ENCODE results near the gene WDR70. TPM values are rescaled to one million over a fixed set of nuclear protein-coding genes. Genes with fewer than 3 reads are reported as not detected.

The WDR70 gene
- total RNA-seq, 1 experiment from 2014 or later, result 55.2 TPM

DNA sequence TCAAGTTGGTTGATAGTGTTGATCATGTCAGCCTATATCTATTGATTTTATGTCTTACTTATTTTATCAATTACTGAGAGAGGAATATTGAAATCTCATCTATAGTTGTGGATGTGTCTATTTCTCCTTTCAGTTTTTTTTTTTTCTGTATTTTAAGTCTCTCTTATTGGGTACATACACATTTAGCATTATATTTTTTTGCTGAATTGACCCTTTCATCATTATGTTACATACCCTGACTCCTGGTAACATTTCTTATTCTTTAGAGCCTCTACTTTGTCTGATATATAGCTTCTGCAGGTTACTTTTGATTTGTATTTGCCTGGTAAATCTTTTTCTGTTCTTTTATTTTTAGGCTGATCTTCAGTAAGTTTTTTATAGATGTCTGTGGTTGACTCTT, 281.2 kb downstream of the WDR70 start:
- TF ChIP-seq EZH2 (IDR thresholded peaks at IDR 0.05; ENCODE audit: borderline replicate concordance, low read depth, low read length, poor library complexity, severe bottlenecking), result no peak
- Histone ChIP-seq H3K36me3 (ENCODE audit: insufficient read depth, low read length, poor library complexity, severe bottlenecking) (no peaks in the 10 kb centered on the region), H3K4me1 (ENCODE audit: insufficient read depth, low read length, poor library complexity, severe bottlenecking) (peaks cover 41% of the 10 kb centered on the region), H3K4me3 (ENCODE audit: low read depth, low read length, poor library complexity, severe bottlenecking) (no peak overlapping the region), H3K27me3 (replicated peaks; ENCODE audit: insufficient read depth, low read depth, low read length, poor library complexity) (no peaks in the 10 kb centered on the region), H3K9me3 (ENCODE audit: low read depth, low read length, poor library complexity, severe bottlenecking) (no peaks in the 10 kb centered on the region), H3K27ac (ENCODE audit: low read depth, low read length, poor library complexity, severe bottlenecking) (no peak overlapping the region)
- no TSS peak for BruUV-seq (replicated peaks)
- DNase-seq (ENCODE audit: low spot score), result no peak
- intact Hi-C loops (cut with micrococcal nuclease; ENCODE audit: unreplicated experiment), result loop anchor here (10.0 kb wide), 3 partner anchors 56 to 534 kb away; no protein-coding TSS in a partner anchor
- ChIA-PET POLR2A (ENCODE audit: low non-redundant PET) (no interaction called here), CTCF (no interaction called here)

- H3K27ac ChIP-seq (ENCODE audit: low read depth, low read length, poor library complexity, severe bottlenecking), result peak overlapping the region; percentile 88
- intact Hi-C loops (cut with micrococcal nuclease; ENCODE audit: unreplicated experiment), result loop anchor here (10.0 kb wide), 3 partner anchors 57 to 533 kb away; no protein-coding TSS in a partner anchor
- no TSS peak for BruUV-seq (replicated peaks)
- H3K4me1 ChIP-seq (ENCODE audit: insufficient read depth, low read length, poor library complexity, severe bottlenecking), result peaks cover 41% of the 10 kb centered on the region
- ChIA-PET CTCF (no interaction called here), POLR2A (ENCODE audit: low non-redundant PET) (no interaction called here)
- H3K27me3 ChIP-seq (replicated peaks; ENCODE audit: insufficient read depth, low read depth, low read length, poor library complexity), result no peaks in the 10 kb centered on the region
- DNase-seq (ENCODE audit: low spot score), result no peak
- H3K9me3 ChIP-seq (ENCODE audit: low read depth, low read length, poor library complexity, severe bottlenecking), result no peaks in the 10 kb centered on the region
- no peak overlapping the region for H3K4me3 ChIP-seq (ENCODE audit: low read depth, low read length, poor library complexity, severe bottlenecking)
- H3K36me3 ChIP-seq (ENCODE audit: insufficient read depth, low read length, poor library complexity, severe bottlenecking), result no peaks in the 10 kb centered on the region
- TF ChIP-seq CTCF (conservative IDR thresholded peaks at IDR 0.05; ENCODE audit: low read depth, low read length) (no peak), EZH2 (IDR thresholded peaks at IDR 0.05; ENCODE audit: borderline replicate concordance, low read depth, low read length, poor library complexity, severe bottlenecking) (no peak)
Observed at GRCh38 chr5:37661227-37661920, 282.3 kb downstream of the WDR70 start.

DNA sequence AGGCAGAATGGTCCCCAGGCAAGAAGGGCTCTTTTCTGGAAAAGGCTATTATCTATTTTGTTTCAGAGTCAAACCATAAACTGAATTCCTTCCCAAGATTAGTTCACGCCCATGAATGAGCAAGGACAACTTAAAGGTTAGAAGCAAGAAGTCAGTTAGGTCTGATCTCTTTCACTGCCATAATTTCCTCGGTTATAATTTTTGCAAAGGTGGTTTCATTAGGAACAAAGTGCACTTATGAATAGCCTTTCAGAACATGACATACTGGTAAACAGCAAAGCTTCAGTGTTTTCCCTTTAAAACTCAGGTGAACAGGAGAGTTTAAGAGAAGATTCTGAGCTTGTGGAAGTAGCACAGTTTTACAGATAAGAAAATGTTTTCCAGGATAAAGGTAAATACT, 282.8 kb downstream of the WDR70 start:
- ChIA-PET CTCF (no interaction called here), POLR2A (ENCODE audit: low non-redundant PET) (no interaction called here)
- BruUV-seq (replicated peaks), result no TSS peak
- no peaks in the 10 kb centered on the region for H3K27me3 ChIP-seq (replicated peaks; ENCODE audit: insufficient read depth, low read depth, low read length, poor library complexity)
- H3K4me1 ChIP-seq (ENCODE audit: insufficient read depth, low read length, poor library complexity, severe bottlenecking), result peaks cover 41% of the 10 kb centered on the region
- H3K36me3 ChIP-seq (ENCODE audit: insufficient read depth, low read length, poor library complexity, severe bottlenecking), result no peaks in the 10 kb centered on the region
- TF ChIP-seq CTCF (conservative IDR thresholded peaks at IDR 0.05; ENCODE audit: low read depth, low read length) (no peak), EZH2 (IDR thresholded peaks at IDR 0.05; ENCODE audit: borderline replicate concordance, low read depth, low read length, poor library complexity, severe bottlenecking) (no peak)
- intact Hi-C loops (cut with micrococcal nuclease; ENCODE audit: unreplicated experiment), result loop anchor here (10.0 kb wide), 3 partner anchors 57 to 533 kb away; no protein-coding TSS in a partner anchor
- DNase-seq (ENCODE audit: low spot score), result no peak
- H3K27ac ChIP-seq (ENCODE audit: low read depth, low read length, poor library complexity, severe bottlenecking), result peak overlapping the region; percentile 88
- no peak overlapping the region for H3K4me3 ChIP-seq (ENCODE audit: low read depth, low read length, poor library complexity, severe bottlenecking)
- no peaks in the 10 kb centered on the region for H3K9me3 ChIP-seq (ENCODE audit: low read depth, low read length, poor library complexity, severe bottlenecking)

DNA sequence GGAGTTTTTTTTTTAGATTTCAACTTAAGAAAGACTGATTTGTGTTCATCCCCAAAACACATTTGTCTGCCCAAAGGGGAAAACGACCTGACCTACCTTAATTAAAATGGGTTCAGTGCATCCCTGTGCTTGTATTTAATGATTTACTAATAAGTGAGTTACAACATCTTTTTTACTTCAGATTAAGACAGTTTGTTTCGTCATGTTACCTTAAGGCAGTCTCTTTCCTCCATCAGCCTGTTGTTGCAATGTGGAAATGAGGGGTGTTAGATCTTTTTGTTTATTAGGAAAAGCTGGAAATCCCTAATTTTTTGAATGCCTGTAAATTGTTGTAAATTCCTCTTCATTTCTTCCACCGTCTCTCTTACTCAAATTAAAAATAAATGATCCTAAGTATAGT, 283.2 kb downstream of the WDR70 start:
- Histone ChIP-seq H3K9me3 (ENCODE audit: low read depth, low read length, poor library complexity, severe bottlenecking) (no peaks in the 10 kb centered on the region), H3K27ac (ENCODE audit: low read depth, low read length, poor library complexity, severe bottlenecking) (peak overlapping the region; percentile 88), H3K4me1 (ENCODE audit: insufficient read depth, low read length, poor library complexity, severe bottlenecking) (peaks cover 44% of the 10 kb centered on the region), H3K27me3 (replicated peaks; ENCODE audit: insufficient read depth, low read depth, low read length, poor library complexity) (no peaks in the 10 kb centered on the region), H3K36me3 (ENCODE audit: insufficient read depth, low read length, poor library complexity, severe bottlenecking) (no peaks in the 10 kb centered on the region), H3K4me3 (ENCODE audit: low read depth, low read length, poor library complexity, severe bottlenecking) (no peak overlapping the region)
- POLR2A ChIA-PET (ENCODE audit: low non-redundant PET), result no interaction called here
- CTCF ChIA-PET, result no interaction called here
- no peak for TF ChIP-seq EZH2 (IDR thresholded peaks at IDR 0.05; ENCODE audit: borderline replicate concordance, low read depth, low read length, poor library complexity, severe bottlenecking)
- TF ChIP-seq CTCF (conservative IDR thresholded peaks at IDR 0.05; ENCODE audit: low read depth, low read length), result no peak
- no peak for DNase-seq (ENCODE audit: low spot score)
- intact Hi-C loops (cut with micrococcal nuclease; ENCODE audit: unreplicated experiment), result loop anchor here (10.0 kb wide), 3 partner anchors 58 to 532 kb away; no protein-coding TSS in a partner anchor
- no TSS peak for BruUV-seq (replicated peaks)
